RKO (cell line): ENCODE data around the gene HTRA3.

Source experiments
- DNase-seq: peaks from one replicate; pipeline ENCODE4 v3.0.0-alpha.2; 2016; ENCODE audit warnings: low spot score

The HTRA3 gene

GRCh38 chr4:8269535-8270417 lies at the start of gene HTRA3:
Gene HTRA3 (plus strand): TSS chr4:8269754. CDS start chr4:8269969, 215 bp downstream.
- no peak for DNase-seq

- DNase-seq: no peak
Observed at GRCh38 chr4:8220661-8221450, 48.7 kb upstream of the HTRA3 start.

- no peak for DNase-seq
Observed at GRCh38 chr4:8221476-8221875, 48.1 kb upstream of the HTRA3 start.

GRCh38 chr4:8221985-8222384 lies 47.6 kb upstream of the HTRA3 start:
- no peak for DNase-seq

- no peak for DNase-seq
Observed at GRCh38 chr4:8222609-8223388, 46.8 kb upstream of the HTRA3 start.

GRCh38 chr4:8224267-8224974 lies 45.1 kb upstream of the HTRA3 start:
- DNase-seq: no peak

DNA sequence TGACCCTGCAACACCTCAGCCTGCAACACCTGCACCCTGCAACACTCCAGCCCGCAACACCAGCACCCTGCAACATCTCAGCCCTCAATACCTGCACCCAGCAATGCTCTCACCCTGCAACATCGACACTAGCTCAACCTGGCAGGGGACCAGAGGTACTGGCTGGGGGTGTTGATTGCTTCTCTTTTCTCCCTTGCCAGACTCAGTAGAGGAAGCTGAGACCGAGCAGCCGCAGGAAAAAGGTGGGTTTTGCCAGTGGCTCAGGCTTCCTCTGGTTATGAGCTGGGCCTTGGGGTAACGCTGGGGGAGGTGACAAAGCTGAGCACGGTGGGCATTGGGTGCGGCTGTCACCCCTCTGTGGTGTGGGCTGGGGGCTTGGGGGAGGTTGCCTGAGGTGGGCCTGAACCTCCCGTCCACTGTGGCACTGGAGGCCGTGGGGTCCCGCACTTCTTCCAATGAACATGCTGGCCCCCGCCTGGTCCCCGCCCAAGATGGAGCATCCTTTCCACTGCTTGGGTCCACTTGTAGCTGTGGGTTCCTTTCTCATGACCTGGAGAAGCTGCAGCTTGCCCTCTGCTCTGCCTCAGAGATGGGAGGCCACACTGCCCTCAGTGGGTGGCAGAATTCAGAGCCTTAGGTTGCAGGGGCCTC lies 44.5 kb upstream of the HTRA3 start:
- DNase-seq: no peak

DNA sequence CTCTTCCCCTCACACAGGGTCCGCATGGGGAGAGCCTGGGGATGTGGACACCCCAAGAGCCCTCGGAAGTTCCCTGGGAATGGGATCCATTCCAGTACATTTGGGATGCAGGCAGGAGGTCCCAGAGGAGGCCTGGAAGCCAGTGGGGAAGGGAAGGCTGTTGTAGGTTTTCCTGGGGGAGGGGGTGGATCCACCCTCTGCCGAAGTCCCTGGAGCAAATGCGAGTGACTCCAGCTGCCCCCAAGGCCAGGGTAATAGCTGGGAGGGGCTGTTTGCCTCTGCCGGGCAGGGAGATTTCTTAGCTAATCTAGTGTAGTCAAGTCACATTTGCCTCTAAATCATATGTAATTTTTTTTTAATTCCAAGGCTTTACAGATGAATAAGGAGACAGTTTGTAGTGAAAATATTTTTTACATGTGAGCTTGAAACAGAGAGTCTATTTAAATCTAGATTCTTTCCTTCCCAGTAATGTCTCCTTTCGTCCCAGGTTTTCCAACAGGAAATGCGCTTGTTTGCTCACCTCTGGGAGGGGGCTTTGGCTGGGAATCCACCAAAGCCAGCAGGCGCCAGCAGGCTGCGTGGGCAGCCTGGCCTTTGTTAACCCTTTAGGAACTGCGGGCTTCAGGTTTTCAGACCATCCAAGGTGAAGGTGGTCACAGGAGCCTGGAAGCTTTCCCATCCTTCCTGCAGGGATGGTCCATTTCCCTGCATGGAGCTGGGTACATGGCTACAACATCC lies 43.7 kb upstream of the HTRA3 start:
- DNase-seq: no peak

GRCh38 chr4:8227201-8227770 lies 42.3 kb upstream of the HTRA3 start:
- DNase-seq: no peak

- no peak for DNase-seq
Observed at GRCh38 chr4:8227771-8228318, 41.7 kb upstream of the HTRA3 start.

GRCh38 chr4:8228319-8229250 lies 41.0 kb upstream of the HTRA3 start:
- peak; percentile 30 for DNase-seq

- no peak for DNase-seq
Observed at GRCh38 chr4:8229331-8229975, 40.1 kb upstream of the HTRA3 start.

GRCh38 chr4:8230033-8230432 lies 39.5 kb upstream of the HTRA3 start:
- no peak for DNase-seq

GRCh38 chr4:8230891-8231290 lies 38.7 kb upstream of the HTRA3 start:
- no peak for DNase-seq

- DNase-seq: no peak
Observed at GRCh38 chr4:8231551-8232049, 38.0 kb upstream of the HTRA3 start.

DNA sequence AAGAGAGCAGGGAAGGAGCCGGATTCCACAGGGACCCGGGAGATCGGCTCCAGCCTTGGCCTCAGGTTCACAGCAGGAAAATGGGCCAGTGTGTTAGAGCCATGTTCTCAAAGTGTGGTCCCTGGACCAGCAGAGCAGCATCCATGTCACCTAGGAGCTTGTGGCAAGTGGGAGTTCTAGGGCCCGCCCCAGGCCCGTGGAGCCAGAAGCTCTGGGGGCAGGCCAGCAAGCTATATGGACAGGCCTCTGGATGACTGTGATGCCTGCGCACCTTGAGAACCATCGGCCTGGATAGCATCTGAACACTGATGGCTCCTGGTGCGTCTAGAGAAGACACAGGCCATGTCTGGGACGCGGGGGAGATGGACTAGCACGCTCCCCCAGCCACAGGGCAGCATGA lies 36.8 kb upstream of the HTRA3 start:
- no peak for DNase-seq

DNA sequence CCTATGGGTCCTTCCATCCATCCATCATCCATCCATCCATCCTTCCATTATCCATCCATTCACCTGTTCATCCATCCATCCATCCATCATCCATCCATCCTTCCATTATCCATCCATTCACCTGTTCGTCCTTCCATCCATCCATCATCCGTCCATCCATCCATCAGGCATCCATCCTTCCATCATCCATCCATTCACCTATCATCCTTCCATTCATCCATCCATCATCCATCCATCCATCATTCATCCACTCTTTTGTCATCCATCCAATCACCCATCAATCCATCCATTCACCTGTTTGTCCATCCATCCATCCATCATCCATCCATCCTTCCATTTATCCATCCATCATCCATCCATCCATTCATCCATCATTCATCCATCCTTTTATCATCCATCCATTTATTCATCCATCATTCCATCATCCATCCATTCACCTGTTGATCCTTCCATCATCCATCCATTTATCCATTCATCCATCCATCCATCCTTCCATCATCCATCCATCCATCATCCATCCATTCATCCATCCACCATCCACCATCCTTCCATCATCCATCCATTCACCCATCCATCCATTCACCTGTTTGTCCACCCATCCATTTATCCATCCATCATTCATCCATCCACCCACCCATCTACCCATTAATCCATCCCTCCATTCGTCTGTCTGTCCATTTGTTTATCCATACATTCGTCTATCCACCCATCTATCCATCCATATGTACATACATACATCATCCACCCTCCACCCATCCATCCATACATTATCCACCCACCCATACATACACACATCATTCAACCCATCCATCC lies 35.7 kb upstream of the HTRA3 start:
- DNase-seq: no peak
